Panc1 (cell line): Measurements from ENCODE around the gene CNTN1. TPM values are rescaled to one million over a fixed set of nuclear protein-coding genes. Genes with fewer than 3 reads are reported as not detected.

Experiments
- ATAC-seq: fragments of 200-7000 bp; cut with Tn5 transposase; 2 replicates; pipeline ENCODE4 v1.9.1; 2020; ENCODE audit warnings: mild to moderate bottlenecking, moderate library complexity
- BruUV-seq: library from RNA; stranded (reverse); fragments of 400-500 nt; replicated peaks from 2 replicates; lab custom pipeline; 2021; lab: Mats Ljungman, UMichigan
- CTCF ChIA-PET: fragments of 300-600 bp; sonication (Branson Sonifier 250); formaldehyde crosslinking; loops from one replicate; lab custom pipeline; 2022; ENCODE audit warnings: antibody characterized with exemption; lab: Charles Lee
- POLR2A ChIA-PET: fragments of 300-600 bp; sonication (Branson Sonifier 250); formaldehyde crosslinking; loops from one replicate; lab custom pipeline; 2022; ENCODE audit warnings: antibody characterized with exemption; lab: Charles Lee
- DNase-seq: peaks from one replicate; pipeline ENCODE4 v3.0.0-alpha.2; 2010; ENCODE audit warnings: low read depth, low spot score
- H3K27ac ChIP-seq: 2 replicates; pipeline ENCODE4 v1.5.1; 2011; ENCODE audit warnings: mild to moderate bottlenecking, low read length, inconsistent platforms
- H3K27me3 ChIP-seq: fragments of 200-500 bp; sonication (Bioruptor generic); 2 replicates; pipeline ENCODE4 v1.6.0; 2014; ENCODE audit warnings: low read length, inconsistent platforms; ENCODE audit not compliant: control insufficient read depth, insufficient read depth
- H3K36me3 ChIP-seq: fragments of 200-500 bp; sonication (Bioruptor generic); 2 replicates; pipeline ENCODE4 v1.5.1; 2014; ENCODE audit warnings: inconsistent platforms, mild to moderate bottlenecking, low read length, moderate library complexity; ENCODE audit not compliant: control insufficient read depth, insufficient read depth
- H3K4me1 ChIP-seq: 2 replicates; pipeline ENCODE4 v1.5.1; 2011; ENCODE audit warnings: inconsistent platforms, mild to moderate bottlenecking, low read length, moderate library complexity; ENCODE audit not compliant: control insufficient read depth, insufficient read depth
- H3K4me3 ChIP-seq, 2 experiments: 2 replicates each; pipeline ENCODE4 v1.5.1; 2011 to 2012; ENCODE audit warnings: low read depth in 2 of 2, low read length in 2 of 2, mild to moderate bottlenecking in 2 of 2, inconsistent platforms in 1 of 2, moderate library complexity in 1 of 2
- H3K9me3 ChIP-seq: fragments of 200-500 bp; sonication (Bioruptor generic); 2 replicates; pipeline ENCODE4 v1.5.1; 2014; ENCODE audit warnings: low read depth, mild to moderate bottlenecking, inconsistent platforms, low read length, moderate library complexity; ENCODE audit not compliant: control insufficient read depth, insufficient read depth
- CTCF ChIP-seq: fragments of 450-650 bp; IDR thresholded peaks from 2 replicates; pipeline ENCODE4 v1.5.1; 2017; ENCODE audit warnings: mild to moderate bottlenecking
- POLR2AphosphoS5 ChIP-seq: IDR thresholded peaks from 2 replicates; pipeline ENCODE4 v1.6.1; 2012; ENCODE audit warnings: mild to moderate bottlenecking, low read depth, low read length, moderate library complexity
- REST ChIP-seq, 2 experiments: IDR thresholded peaks; 2 replicates each; pipeline ENCODE4 v1.6.1; 2011 to 2012; ENCODE audit warnings: low read depth in 2 of 2, control low read depth in 1 of 2, low read length in 1 of 2, mild to moderate bottlenecking in 1 of 2, moderate library complexity in 1 of 2; ENCODE audit not compliant: insufficient read depth in 1 of 2
- SIN3A ChIP-seq: IDR thresholded peaks from 2 replicates; pipeline ENCODE4 v1.6.1; 2012; ENCODE audit warnings: low read depth, mild to moderate bottlenecking, low read length, moderate library complexity, borderline replicate concordance; ENCODE audit not compliant: insufficient read depth
- TCF7L2 ChIP-seq: IDR thresholded peaks from 2 replicates; pipeline ENCODE4 v1.6.1; 2011; ENCODE audit warnings: mild to moderate bottlenecking, low read depth, low read length, inconsistent platforms
- in situ Hi-C: cut with HindIII; loops from 2 replicates; pipeline ENCODE4 v1.10.0; 2016; ENCODE audit warnings: low sequenced_read_pairs, low pct_unique_long_range_greater_than_20kb
- intact Hi-C: fragments of 100-400 bp; cut with micrococcal nuclease; formaldehyde crosslinking; loops from one replicate; pipeline ENCODE4 v1.10.0; 2022; ENCODE audit not compliant: unreplicated experiment
- total RNA-seq: library from RNA; stranded (reverse); gene quantifications from one replicate; pipeline ENCODE4 v1.2.1, GENCODE V29; 2021; ENCODE audit not compliant: unreplicated experiment

CNTN1 gene
- total RNA-seq, 1 experiment from 2014 or later: not detected

GRCh38 chr12:40898505-40898904, 206.3 kb downstream of the CNTN1 start:
- no peaks in the 10 kb centered on the region for H3K27me3 ChIP-seq
- no TSS peak for BruUV-seq
- no peaks in the 10 kb centered on the region for H3K9me3 ChIP-seq
- intact Hi-C loops (no loop called here), in situ Hi-C loops (no loop called here)
- DNase-seq (no peak), ATAC-seq (no peak)
- ChIA-PET CTCF (no interaction called here), POLR2A (no interaction called here)
- TF ChIP-seq REST (IDR thresholded peaks at IDR 0.05; ENCODE audit: insufficient read depth in 1 of 2, low read depth in 2 of 2, low read length in 1 of 2): no peak
- TF ChIP-seq POLR2AphosphoS5: no peak
- TF ChIP-seq TCF7L2: no peak
- no peak for TF ChIP-seq SIN3A
- no peak for TF ChIP-seq CTCF
- H3K4me1 ChIP-seq: no peaks in the 10 kb centered on the region
- no peaks in the 10 kb centered on the region for H3K36me3 ChIP-seq
- no peak overlapping the region for H3K4me3 ChIP-seq
- no peak overlapping the region for H3K27ac ChIP-seq

GRCh38 chr12:40903040-40903439, 210.8 kb downstream of the CNTN1 start:
- H3K9me3 ChIP-seq: no peaks in the 10 kb centered on the region
- H3K27ac ChIP-seq: no peak overlapping the region
- BruUV-seq: no TSS peak
- no peaks in the 10 kb centered on the region for H3K27me3 ChIP-seq
- no peaks in the 10 kb centered on the region for H3K36me3 ChIP-seq
- CTCF ChIA-PET: no interaction called here
- POLR2A ChIA-PET: no interaction called here
- H3K4me3 ChIP-seq: no peak overlapping the region
- ATAC-seq (no peak), DNase-seq (no peak)
- intact Hi-C loops (no loop called here), in situ Hi-C loops (no loop called here)
- TF ChIP-seq TCF7L2 (no peak), POLR2AphosphoS5 (no peak), REST (IDR thresholded peaks at IDR 0.05; ENCODE audit: insufficient read depth in 1 of 2, low read depth in 2 of 2, low read length in 1 of 2) (no peak), CTCF (no peak), SIN3A (no peak)
- no peaks in the 10 kb centered on the region for H3K4me1 ChIP-seq
